DOHH2 (cell line): Measurements from ENCODE around the gene CDC6.

ENCODE experiments used
- EZH2phosphoT487 ChIP-seq: fragments of 200-600 bp; sonication (generic); IDR thresholded peaks from 2 replicates; pipeline ENCODE4 v1.6.1; 2017; ENCODE audit warnings: borderline replicate concordance, mild to moderate bottlenecking, antibody characterized with exemption, low read length, moderate library complexity, mixed read lengths
- TF ChIP-seq, protein P1 (sequence below): fragments of 200-600 bp; sonication (generic); IDR thresholded peaks from one replicate; pipeline ENCODE4 v1.5.1; 2014; ENCODE audit warnings: antibody characterized with exemption, mild to moderate bottlenecking, low read depth, low read length; ENCODE audit not compliant: poor library complexity, severe bottlenecking

- TF ChIP-seq, protein P1, sequence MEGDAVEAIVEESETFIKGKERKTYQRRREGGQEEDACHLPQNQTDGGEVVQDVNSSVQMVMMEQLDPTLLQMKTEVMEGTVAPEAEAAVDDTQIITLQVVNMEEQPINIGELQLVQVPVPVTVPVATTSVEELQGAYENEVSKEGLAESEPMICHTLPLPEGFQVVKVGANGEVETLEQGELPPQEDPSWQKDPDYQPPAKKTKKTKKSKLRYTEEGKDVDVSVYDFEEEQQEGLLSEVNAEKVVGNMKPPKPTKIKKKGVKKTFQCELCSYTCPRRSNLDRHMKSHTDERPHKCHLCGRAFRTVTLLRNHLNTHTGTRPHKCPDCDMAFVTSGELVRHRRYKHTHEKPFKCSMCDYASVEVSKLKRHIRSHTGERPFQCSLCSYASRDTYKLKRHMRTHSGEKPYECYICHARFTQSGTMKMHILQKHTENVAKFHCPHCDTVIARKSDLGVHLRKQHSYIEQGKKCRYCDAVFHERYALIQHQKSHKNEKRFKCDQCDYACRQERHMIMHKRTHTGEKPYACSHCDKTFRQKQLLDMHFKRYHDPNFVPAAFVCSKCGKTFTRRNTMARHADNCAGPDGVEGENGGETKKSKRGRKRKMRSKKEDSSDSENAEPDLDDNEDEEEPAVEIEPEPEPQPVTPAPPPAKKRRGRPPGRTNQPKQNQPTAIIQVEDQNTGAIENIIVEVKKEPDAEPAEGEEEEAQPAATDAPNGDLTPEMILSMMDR: no peak
- TF ChIP-seq EZH2phosphoT487: no peak
Observed at GRCh38 chr17:40343219-40344119, 55.8 kb downstream of the CDC6 start.
